Measurements from ENCODE around the gene NRN1.

DNA sequence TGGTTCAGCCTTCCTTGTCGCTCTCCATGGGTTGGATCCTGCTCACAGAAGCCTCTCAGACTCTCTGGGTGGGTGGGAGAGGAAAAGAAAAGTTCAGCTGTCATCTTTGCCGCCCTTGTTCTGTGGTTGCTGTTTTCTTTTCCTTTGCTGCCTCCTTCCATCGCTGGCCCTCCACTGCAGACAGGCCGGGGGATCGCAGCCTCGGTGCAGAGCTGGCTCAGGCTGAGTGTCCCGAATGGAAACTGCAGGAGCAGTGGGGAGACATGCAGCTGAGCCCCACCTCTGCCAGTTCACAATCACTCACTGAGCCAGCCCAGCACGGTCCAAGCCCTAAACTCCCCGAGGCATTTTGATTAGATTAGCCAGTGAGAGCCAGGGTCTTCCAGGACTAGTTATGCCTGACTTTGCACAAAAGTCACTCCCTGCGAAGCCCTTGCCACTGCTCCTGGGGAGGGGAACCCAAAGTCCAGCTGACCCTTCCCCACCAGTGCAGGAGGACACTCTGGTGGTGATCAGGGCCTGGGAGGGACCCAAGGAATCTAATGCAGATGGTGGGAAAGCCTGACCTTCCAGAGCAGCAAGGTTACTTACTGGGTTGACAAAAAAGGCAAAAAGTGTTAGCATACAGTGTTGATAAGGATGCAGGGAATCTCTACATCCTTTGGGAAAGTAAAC, 14.0 kb downstream of the NRN1 start:
- TF ChIP-seq, protein P1, sequence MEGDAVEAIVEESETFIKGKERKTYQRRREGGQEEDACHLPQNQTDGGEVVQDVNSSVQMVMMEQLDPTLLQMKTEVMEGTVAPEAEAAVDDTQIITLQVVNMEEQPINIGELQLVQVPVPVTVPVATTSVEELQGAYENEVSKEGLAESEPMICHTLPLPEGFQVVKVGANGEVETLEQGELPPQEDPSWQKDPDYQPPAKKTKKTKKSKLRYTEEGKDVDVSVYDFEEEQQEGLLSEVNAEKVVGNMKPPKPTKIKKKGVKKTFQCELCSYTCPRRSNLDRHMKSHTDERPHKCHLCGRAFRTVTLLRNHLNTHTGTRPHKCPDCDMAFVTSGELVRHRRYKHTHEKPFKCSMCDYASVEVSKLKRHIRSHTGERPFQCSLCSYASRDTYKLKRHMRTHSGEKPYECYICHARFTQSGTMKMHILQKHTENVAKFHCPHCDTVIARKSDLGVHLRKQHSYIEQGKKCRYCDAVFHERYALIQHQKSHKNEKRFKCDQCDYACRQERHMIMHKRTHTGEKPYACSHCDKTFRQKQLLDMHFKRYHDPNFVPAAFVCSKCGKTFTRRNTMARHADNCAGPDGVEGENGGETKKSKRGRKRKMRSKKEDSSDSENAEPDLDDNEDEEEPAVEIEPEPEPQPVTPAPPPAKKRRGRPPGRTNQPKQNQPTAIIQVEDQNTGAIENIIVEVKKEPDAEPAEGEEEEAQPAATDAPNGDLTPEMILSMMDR (IDR thresholded peaks at IDR 0.05), result no peak
- no peak for TF ChIP-seq POLR2A (IDR thresholded peaks at IDR 0.05)

All from body of pancreas (tissue), 4 donors.